ENCODE data around the gene ADAT2. TPM values are rescaled to one million over a fixed set of nuclear protein-coding genes. Genes with fewer than 3 reads are reported as not detected.
"Not testable (repeated sequence)": the region's sequence is repeated elsewhere in the genome, so short reads cannot be mapped to it uniquely, and the experiment has no call there.

ADAT2 gene
- total RNA-seq, 4 donors from 2014 or later, result 3.5 to 12.0 (median 6.7) TPM

GRCh38 chr6:143471822-143472221 lies 21.3 kb upstream of the ADAT2 start:
- intact Hi-C loops (cut with DNase I), result no loop called here
- H3K36me3 ChIP-seq, result peaks cover 0 to 63% (median 5%) of the 10 kb centered on the region in 3 donors

GRCh38 chr6:143468823-143469222 lies 18.3 kb upstream of the ADAT2 start:
- peaks cover 0 to 45% (median 0%) of the 10 kb centered on the region in 3 donors for H3K36me3 ChIP-seq
- intact Hi-C loops (cut with DNase I); H3K27ac ChIP-seq; H3K27me3 ChIP-seq; H3K4me1 ChIP-seq; DNase-seq; H3K9me3 ChIP-seq; H3K4me3 ChIP-seq: not testable (repeated sequence)
- WGBS, 2 donors, result 40 to 59% methylated on average over 1 to 2 of the region's 2 CpGs

More at GRCh38 chr6:143471822-143472221, 21.3 kb upstream of the ADAT2 start:
- H3K27ac ChIP-seq, result no peak overlapping the region
- no peak for DNase-seq
- H3K4me1 ChIP-seq, result no peaks in the 10 kb centered on the region
- WGBS, 2 donors, result 45 to 96% methylated on average over 1 of the region's 1 CpG
- H3K4me3 ChIP-seq, result no peak overlapping the region
- no peaks in the 10 kb centered on the region for H3K27me3 ChIP-seq
- H3K9me3 ChIP-seq, result no peaks in the 10 kb centered on the region
- no peak for TF ChIP-seq POLR2A (IDR thresholded peaks at IDR 0.05)
- TF ChIP-seq, protein P1, sequence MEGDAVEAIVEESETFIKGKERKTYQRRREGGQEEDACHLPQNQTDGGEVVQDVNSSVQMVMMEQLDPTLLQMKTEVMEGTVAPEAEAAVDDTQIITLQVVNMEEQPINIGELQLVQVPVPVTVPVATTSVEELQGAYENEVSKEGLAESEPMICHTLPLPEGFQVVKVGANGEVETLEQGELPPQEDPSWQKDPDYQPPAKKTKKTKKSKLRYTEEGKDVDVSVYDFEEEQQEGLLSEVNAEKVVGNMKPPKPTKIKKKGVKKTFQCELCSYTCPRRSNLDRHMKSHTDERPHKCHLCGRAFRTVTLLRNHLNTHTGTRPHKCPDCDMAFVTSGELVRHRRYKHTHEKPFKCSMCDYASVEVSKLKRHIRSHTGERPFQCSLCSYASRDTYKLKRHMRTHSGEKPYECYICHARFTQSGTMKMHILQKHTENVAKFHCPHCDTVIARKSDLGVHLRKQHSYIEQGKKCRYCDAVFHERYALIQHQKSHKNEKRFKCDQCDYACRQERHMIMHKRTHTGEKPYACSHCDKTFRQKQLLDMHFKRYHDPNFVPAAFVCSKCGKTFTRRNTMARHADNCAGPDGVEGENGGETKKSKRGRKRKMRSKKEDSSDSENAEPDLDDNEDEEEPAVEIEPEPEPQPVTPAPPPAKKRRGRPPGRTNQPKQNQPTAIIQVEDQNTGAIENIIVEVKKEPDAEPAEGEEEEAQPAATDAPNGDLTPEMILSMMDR (IDR thresholded peaks at IDR 0.05), result no peak

GRCh38 chr6:143468026-143468425 lies 17.5 kb upstream of the ADAT2 start:
- intact Hi-C loops (cut with DNase I), result no loop called here
- H3K27ac ChIP-seq, result no peak overlapping the region
- H3K36me3 ChIP-seq, result peaks cover 0 to 45% (median 0%) of the 10 kb centered on the region in 3 donors
- H3K27me3 ChIP-seq, result no peaks in the 10 kb centered on the region
- no peak overlapping the region for H3K4me3 ChIP-seq
- no peak for DNase-seq
- H3K9me3 ChIP-seq, result no peaks in the 10 kb centered on the region
- no peaks in the 10 kb centered on the region for H3K4me1 ChIP-seq
- TF ChIP-seq, protein P1 (IDR thresholded peaks at IDR 0.05), result no peak
- no peak for TF ChIP-seq POLR2A (IDR thresholded peaks at IDR 0.05)

DNA sequence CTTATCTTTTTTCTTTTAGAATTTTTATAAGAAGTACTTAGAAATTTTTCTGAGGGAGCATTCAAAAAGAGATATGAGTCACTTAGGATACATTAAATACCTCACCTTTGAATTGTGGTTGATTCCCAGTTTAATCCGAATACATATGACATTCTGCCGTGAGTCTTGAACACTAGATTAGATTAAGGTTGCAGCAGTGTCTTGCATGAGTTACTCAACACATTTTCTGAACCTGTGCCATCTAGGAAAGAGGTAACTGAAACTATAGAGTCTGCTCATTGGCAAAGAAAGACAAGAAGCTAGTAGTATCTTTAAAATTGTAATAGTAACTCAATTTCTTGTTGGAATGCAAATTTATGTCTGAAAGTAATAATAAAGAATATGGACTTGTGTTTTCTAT lies 15.1 kb upstream of the ADAT2 start:
- H3K4me1 ChIP-seq, result no peaks in the 10 kb centered on the region
- H3K4me3 ChIP-seq, result no peak overlapping the region
- intact Hi-C loops (cut with DNase I), result no loop called here
- no peak for TF ChIP-seq POLR2A (IDR thresholded peaks at IDR 0.05)
- TF ChIP-seq, protein P1 (IDR thresholded peaks at IDR 0.05), result no peak
- no peaks in the 10 kb centered on the region for H3K27me3 ChIP-seq
- no peaks in the 10 kb centered on the region for H3K9me3 ChIP-seq
- H3K27ac ChIP-seq, result no peak overlapping the region
- 68 to 78% methylated on average over 2 of the region's 2 CpGs for WGBS, 2 donors
- H3K36me3 ChIP-seq, result peaks cover 0 to 48% (median 0%) of the 10 kb centered on the region in 3 donors
- DNase-seq, result no peak

DNA sequence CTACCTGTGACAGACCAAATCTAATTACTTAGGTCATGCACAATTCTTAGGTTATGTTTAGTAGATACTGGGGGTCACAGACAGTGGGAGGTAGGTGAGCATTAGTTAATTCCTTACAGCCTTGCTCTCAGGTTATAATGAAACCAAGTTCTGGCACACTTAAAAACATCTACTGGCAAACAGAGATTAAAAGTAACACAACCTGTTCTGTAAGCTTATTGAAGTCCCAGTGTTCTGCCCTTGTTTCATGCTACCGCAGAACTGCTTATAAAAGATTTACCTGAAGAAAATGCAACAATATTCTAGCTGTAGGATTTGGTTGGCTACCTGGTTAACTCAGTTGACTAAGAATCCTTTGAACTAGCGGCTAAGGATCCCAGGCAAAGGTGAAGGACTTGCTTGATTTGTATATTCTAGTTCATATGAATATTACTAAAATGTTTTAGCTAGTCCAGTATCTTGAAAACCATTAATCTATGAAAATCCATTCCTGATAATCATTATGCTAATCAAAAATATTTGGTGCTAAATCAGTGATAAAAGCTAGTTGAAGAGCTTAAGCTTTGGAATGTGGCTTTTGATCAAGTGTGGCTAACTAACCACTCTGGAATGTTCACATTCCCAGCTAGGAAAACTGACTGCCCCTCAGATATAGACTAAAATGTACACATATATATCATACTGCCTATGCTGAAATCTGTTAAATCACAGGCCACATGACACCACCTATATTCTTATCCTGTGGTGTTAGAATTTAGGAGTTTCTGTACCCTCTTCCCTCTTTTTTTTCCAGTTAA lies 7.3 kb upstream of the ADAT2 start:
- Histone ChIP-seq H3K4me1 (peaks cover 6 to 61% (median 10%) of the 10 kb centered on the region in 3 donors), H3K27me3 (no peaks in the 10 kb centered on the region), H3K36me3 (peaks cover 0 to 32% (median 0%) of the 10 kb centered on the region in 3 donors), H3K9me3 (no peaks in the 10 kb centered on the region), H3K27ac (peak overlapping the region in 3 of 4 donors; percentile 55 to 73 (median 59)), H3K4me3 (no peak overlapping the region)
- 29 to 53% methylated on average over 2 of the region's 2 CpGs for whole genome bisulfite sequencing, 2 donors
- TF ChIP-seq, protein P1 (IDR thresholded peaks at IDR 0.05), result no peak
- TF ChIP-seq POLR2A (IDR thresholded peaks at IDR 0.05), result no peak
- intact Hi-C loops (cut with DNase I), result no loop called here
- DNase-seq, result no peak
